ENCODE results near the gene ZFP91. TPM values are rescaled to one million over a fixed set of nuclear protein-coding genes. Genes with fewer than 3 reads are reported as not detected.
"Not testable (repeated sequence)": the region's sequence is repeated elsewhere in the genome, so short reads cannot be mapped to it uniquely, and the experiment has no call there.

ZFP91 gene
- polyA plus RNA-seq (2013, experiment 1 of 2; ENCODE audit: insufficient read length): 43.1 TPM
- 51.1 TPM for polyA plus RNA-seq (2013, experiment 2 of 2; ENCODE audit: insufficient read length)

GRCh38 chr11:58578635-58579191 lies at the start of gene ZFP91:
Gene ZFP91, plus strand, starts transcription at chr11:58579063. Its CDS starts 219 bp downstream, at chr11:58579282.
- peak; percentile 99 for DNase-seq

GRCh38 chr11:58530236-58530635 lies 48.6 kb upstream of the ZFP91 start:
- no peak for DNase-seq

- no peak for DNase-seq
Measured at GRCh38 chr11:58531865-58532341, 47.0 kb upstream of the ZFP91 start.

GRCh38 chr11:58546841-58547240 lies 32.0 kb upstream of the ZFP91 start:
- no peak for DNase-seq

GRCh38 chr11:58549644-58550043 lies 29.2 kb upstream of the ZFP91 start:
- no peak for DNase-seq

GRCh38 chr11:58560842-58561241 lies 18.0 kb upstream of the ZFP91 start:
- DNase-seq: no peak

- no peak for DNase-seq
Measured at GRCh38 chr11:58561394-58562098, 17.3 kb upstream of the ZFP91 start.

- DNase-seq: no peak
Measured at GRCh38 chr11:58562375-58562800, 16.5 kb upstream of the ZFP91 start.

GRCh38 chr11:58564231-58564630 lies 14.6 kb upstream of the ZFP91 start:
- DNase-seq: no peak

- DNase-seq: peak; percentile 55
Measured at GRCh38 chr11:58567889-58568512, 10.9 kb upstream of the ZFP91 start.

GRCh38 chr11:58572906-58573305 lies 6.0 kb upstream of the ZFP91 start:
- DNase-seq: not testable (repeated sequence)

GRCh38 chr11:58573451-58574104 lies 5.3 kb upstream of the ZFP91 start:
- DNase-seq: peak; percentile 84

- peak; percentile 65 for DNase-seq
Measured at GRCh38 chr11:58574881-58575280, 4.0 kb upstream of the ZFP91 start.

GRCh38 chr11:58575377-58576020 lies 3.4 kb upstream of the ZFP91 start, which contains the start of gene LPXN:
Gene LPXN, minus strand, starts transcription at chr11:58575856. Its CDS starts 84 bp downstream, at chr11:58575772.
- DNase-seq: peak; percentile 36

GRCh38 chr11:58576887-58577471 lies 1.9 kb upstream of the ZFP91 start:
- DNase-seq: peak; percentile 51

GRCh38 chr11:58577555-58578135 lies 1.2 kb upstream of the ZFP91 start:
- DNase-seq: peak; percentile 78

- DNase-seq: peak; percentile 99
Measured at GRCh38 chr11:58578136-58578634, 678 bp upstream of the ZFP91 start.

- DNase-seq: peak; percentile 93
Measured at GRCh38 chr11:58579192-58580129, 598 bp downstream of the ZFP91 start.

- no peak for DNase-seq
Measured at GRCh38 chr11:58580311-58580710, 1.4 kb downstream of the ZFP91 start.

- DNase-seq: no peak
Measured at GRCh38 chr11:58582437-58582836, 3.6 kb downstream of the ZFP91 start.

Data from fibroblast of skin of scalp (primary cell).